Uterus (tissue), 2 donors: Measurements from ENCODE around the gene SYT13.

Source experiments
- POLR2A ChIP-seq, 2 donors: fragments of 450-650 bp; IDR thresholded peaks; one replicate each; pipeline ENCODE4 v1.6.1; 2016; ENCODE audit warnings: antibody characterized with exemption in 2 of 2, mild to moderate bottlenecking in 1 of 2, moderate library complexity in 1 of 2
- TF ChIP-seq, protein P1 (sequence below), 4 experiments: fragments of 200-600 bp in 2 of 4; fragments of 450-650 bp in 2 of 4; sonication (generic) in 2 of 4; IDR thresholded peaks; one replicate each; pipeline ENCODE4 v1.5.1; 2016 to 2019; ENCODE audit warnings: antibody characterized with exemption in 4 of 4, mild to moderate bottlenecking in 2 of 4, moderate library complexity in 1 of 4

GRCh38 chr11:45209891-45210699 is 76.0 kb downstream of the SYT13 start:
- peak in 1 of 2 donors; percentile 35 for TF ChIP-seq POLR2A (IDR thresholded peaks at IDR 0.05)
- TF ChIP-seq, protein P1, sequence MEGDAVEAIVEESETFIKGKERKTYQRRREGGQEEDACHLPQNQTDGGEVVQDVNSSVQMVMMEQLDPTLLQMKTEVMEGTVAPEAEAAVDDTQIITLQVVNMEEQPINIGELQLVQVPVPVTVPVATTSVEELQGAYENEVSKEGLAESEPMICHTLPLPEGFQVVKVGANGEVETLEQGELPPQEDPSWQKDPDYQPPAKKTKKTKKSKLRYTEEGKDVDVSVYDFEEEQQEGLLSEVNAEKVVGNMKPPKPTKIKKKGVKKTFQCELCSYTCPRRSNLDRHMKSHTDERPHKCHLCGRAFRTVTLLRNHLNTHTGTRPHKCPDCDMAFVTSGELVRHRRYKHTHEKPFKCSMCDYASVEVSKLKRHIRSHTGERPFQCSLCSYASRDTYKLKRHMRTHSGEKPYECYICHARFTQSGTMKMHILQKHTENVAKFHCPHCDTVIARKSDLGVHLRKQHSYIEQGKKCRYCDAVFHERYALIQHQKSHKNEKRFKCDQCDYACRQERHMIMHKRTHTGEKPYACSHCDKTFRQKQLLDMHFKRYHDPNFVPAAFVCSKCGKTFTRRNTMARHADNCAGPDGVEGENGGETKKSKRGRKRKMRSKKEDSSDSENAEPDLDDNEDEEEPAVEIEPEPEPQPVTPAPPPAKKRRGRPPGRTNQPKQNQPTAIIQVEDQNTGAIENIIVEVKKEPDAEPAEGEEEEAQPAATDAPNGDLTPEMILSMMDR (IDR thresholded peaks at IDR 0.05), result peak in 2 of 4 experiments; percentile 3 to 14
